NCI-H748 treated with DMSO at 0.1 percent for 48 hours (cell line): Measurements from ENCODE around the gene GJC3.
"Not testable (repeated sequence)": the region's sequence is repeated elsewhere in the genome, so short reads cannot be mapped to it uniquely, and the experiment has no call there.

Experiments used
- DNase-seq: peaks from one replicate; lab custom pipeline; 2025; lab: John Stamatoyannopoulos, UW

Gene GJC3

GRCh38 chr7:99928994-99929729 lies at the start of gene GJC3:
TSS of gene GJC3 (minus strand) at chr7:99929620. CDS start at chr7:99929620, 0 bp downstream.
- peak; percentile 52 for DNase-seq

DNA sequence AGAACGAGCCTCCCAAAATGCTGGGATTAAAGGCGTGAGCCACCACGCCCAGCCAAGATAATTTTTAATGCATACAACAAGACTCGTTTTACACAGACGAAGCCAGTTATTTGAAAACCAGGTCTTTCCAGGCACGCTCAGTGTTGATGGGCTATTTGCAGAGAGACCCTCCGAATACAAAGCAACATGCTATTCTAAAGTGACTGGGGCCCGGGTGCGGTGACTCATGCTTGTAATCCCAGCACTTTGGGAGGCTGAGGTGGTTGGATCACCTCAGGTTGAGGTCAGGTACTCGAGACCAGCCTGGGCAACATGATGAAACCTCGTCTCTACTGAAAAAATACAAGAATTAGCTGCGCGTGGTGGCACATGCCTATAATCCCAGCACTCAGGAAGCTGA lies 47.2 kb upstream of the GJC3 start:
- no peak for DNase-seq

GRCh38 chr7:99975782-99976521 lies 46.5 kb upstream of the GJC3 start, which contains the start of gene AZGP1:
TSS of gene AZGP1 (minus strand) at chr7:99976031. CDS start at chr7:99976020, 11 bp downstream.
- DNase-seq, result no peak

DNA sequence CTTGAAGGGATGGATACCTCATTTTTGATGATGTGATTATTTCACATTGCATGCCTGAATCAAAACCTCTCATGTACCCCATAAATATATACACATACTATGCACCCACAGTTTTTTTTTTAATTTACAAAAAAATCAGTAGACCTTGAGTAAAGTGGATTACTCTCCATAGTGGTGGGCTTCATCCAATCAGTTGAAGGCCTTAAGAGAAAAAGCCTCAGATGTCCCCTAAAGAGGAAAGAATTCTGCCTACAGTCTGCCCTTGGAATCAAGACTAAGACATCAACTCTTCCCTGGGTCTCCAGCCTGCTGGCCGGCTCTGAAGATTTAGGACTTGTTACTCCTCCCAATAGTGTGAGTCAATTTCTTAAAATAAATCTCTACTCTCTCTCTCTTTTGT lies 45.3 kb upstream of the GJC3 start:
- no peak for DNase-seq

DNA sequence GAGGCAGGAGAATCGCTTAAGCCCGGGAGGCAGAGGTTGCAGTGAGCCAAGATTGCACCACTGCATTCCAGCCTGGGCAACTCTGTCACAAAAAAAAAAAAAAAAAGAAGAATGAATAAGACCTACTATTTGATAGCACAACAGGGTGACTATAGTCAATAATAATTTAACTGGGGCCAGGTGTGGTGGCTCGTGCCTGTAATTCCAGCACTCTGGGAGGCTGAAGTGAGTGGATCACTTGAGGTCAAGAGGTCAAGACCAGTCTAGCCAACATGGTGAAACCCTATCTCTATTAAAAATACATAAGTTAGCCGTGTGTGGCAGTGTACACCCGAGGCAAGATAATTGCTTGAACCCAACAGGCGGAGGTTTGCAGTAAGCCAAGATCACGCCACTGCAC lies 44.4 kb upstream of the GJC3 start:
- not testable (repeated sequence) for DNase-seq

- no peak for DNase-seq
Measured at GRCh38 chr7:99971242-99971641, 41.8 kb upstream of the GJC3 start.

DNA sequence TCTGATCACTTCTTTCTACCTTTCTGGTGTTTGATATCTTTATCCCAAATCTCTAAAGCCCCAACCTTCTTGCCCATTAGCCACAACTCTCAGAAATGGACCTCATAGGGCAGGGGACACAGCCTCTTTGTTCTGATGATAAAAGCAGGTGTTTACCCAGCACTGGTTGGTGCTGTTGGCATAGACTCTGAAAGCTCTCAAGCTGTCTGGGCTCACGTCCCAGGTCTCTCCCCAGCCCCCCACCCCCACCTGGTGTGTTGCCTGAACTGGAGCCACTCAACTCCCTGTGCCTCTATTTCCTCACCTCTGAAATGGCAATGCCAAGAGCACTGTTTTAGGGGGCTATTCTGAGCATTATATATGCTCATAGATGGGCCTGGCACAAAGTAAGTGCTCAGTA lies 40.4 kb upstream of the GJC3 start:
- not testable (repeated sequence) for DNase-seq

- DNase-seq, result no peak
Measured at GRCh38 chr7:99969298-99969697, 39.9 kb upstream of the GJC3 start.

GRCh38 chr7:99958564-99959227 lies 29.3 kb upstream of the GJC3 start:
- DNase-seq, result no peak

DNA sequence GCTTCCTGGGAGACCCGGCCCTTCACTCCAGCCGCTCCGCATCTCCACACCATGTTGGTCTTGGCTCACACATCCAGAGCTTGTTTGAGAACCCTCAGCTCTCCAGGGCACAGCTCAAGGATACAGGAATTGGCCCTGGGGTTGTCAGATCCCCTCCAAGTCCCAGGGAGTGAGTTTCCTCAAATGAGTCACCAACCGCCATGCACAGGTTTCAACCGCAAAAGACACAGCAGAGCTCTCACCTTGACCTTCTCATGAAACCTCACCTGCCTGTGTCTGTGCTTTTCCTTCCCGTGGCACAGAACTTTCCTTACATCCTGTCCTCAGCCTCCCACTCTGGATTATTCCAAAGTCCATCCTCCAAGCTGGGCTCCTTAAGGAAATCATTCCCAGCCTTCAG lies 25.8 kb upstream of the GJC3 start:
- DNase-seq, result no peak

DNA sequence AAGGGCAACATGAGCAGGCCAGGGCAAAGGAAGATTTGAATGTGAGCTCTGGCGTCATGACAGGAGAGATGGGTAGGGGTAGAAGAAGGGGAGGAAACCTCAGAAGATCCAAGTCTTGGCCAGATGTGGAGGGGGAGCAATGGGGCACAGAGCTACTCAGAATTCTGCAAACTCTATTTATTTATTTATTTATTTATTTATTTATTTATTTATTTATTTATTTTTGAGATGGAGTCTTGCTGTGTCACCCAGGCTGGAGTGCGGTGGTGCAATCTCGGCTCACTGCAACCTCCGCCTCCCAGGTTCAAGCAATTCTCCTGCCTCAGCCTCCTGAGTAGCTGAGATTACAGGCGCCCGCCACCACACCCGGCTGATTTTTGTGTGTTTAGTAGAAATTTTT lies 25.2 kb upstream of the GJC3 start:
- DNase-seq, result not testable (repeated sequence)

- no peak for DNase-seq
Measured at GRCh38 chr7:99953649-99954048, 24.2 kb upstream of the GJC3 start.

DNA sequence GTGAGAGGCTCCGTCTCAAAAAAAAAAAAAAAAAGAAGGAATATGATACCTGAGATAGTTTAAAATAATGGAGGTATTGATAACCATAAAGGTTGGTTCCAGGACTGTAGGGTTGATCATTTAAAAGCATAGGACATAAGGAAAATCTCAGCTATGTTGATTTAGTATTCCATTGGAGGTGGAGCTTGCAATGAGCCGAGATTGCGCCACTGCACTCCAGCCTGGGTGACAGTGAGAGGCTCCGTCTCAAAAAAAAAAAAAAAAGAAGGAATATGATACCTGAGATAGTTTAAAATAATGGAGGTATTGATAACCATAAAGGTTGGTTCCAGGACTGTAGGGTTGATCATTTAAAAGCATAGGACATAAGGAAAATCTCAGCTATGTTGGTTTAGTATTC lies 23.2 kb upstream of the GJC3 start:
- DNase-seq, result not testable (repeated sequence)

- not testable (repeated sequence) for DNase-seq
Measured at GRCh38 chr7:99950819-99951218, 21.4 kb upstream of the GJC3 start.

- DNase-seq, result no peak
Measured at GRCh38 chr7:99949645-99950228, 20.3 kb upstream of the GJC3 start.

GRCh38 chr7:99947608-99948007 lies 18.2 kb upstream of the GJC3 start:
- no peak for DNase-seq

- DNase-seq, result no peak
Measured at GRCh38 chr7:99944497-99945070, 15.2 kb upstream of the GJC3 start.

- peak; percentile 18 for DNase-seq
Measured at GRCh38 chr7:99943641-99944496, 14.4 kb upstream of the GJC3 start.

- no peak for DNase-seq
Measured at GRCh38 chr7:99938296-99938695, 8.9 kb upstream of the GJC3 start.

- not testable (repeated sequence) for DNase-seq
Measured at GRCh38 chr7:99935009-99935408, 5.6 kb upstream of the GJC3 start.

- DNase-seq, result no peak
Measured at GRCh38 chr7:99930376-99930775, 956 bp upstream of the GJC3 start.
